GM23338 (cell line): ENCODE results near the gene C1orf21. TPM values are rescaled to one million over a fixed set of nuclear protein-coding genes. Genes with fewer than 3 reads are reported as not detected.

Experiments
- ATAC-seq: fragments of 200-7000 bp; cut with Tn5 transposase; 3 replicates; pipeline ENCODE4 v1.9.1; 2020
- DNase-seq: peaks from one replicate; pipeline ENCODE4 v3.0.0-alpha.2; 2015; ENCODE audit warnings: low spot score
- H2AFZ ChIP-seq: fragments of 200-600 bp; sonication (generic); 2 replicates; pipeline ENCODE4 v1.8.0; 2016; ENCODE audit warnings: antibody characterized with exemption, mild to moderate bottlenecking, moderate library complexity
- H3F3A ChIP-seq: fragments of 200-600 bp; sonication (generic); replicated peaks from 2 replicates; pipeline ENCODE4 v1.8.0; 2017; ENCODE audit warnings: antibody characterized with exemption, mixed run types, low read depth
- H3K27ac ChIP-seq: fragments of 200-600 bp; sonication (generic); 2 replicates; pipeline ENCODE4 v1.6.1; 2016; ENCODE audit warnings: low read depth
- H3K27me3 ChIP-seq: fragments of 200-600 bp; sonication (generic); 2 replicates; pipeline ENCODE4 v1.8.0; 2016; ENCODE audit warnings: mild to moderate bottlenecking, mixed run types, moderate library complexity; ENCODE audit not compliant: insufficient read depth
- H3K36me3 ChIP-seq: fragments of 200-600 bp; sonication (generic); 2 replicates; pipeline ENCODE4 v1.8.0; 2016; ENCODE audit warnings: mild to moderate bottlenecking; ENCODE audit not compliant: insufficient read depth
- H3K4me1 ChIP-seq: fragments of 200-600 bp; sonication (generic); 2 replicates; pipeline ENCODE4 v1.8.0; 2016; ENCODE audit warnings: mild to moderate bottlenecking, moderate library complexity; ENCODE audit not compliant: insufficient read depth
- H3K4me2 ChIP-seq: fragments of 200-600 bp; sonication (generic); 2 replicates; pipeline ENCODE4 v1.7.1; 2017; ENCODE audit warnings: mixed run types
- H3K4me3 ChIP-seq: fragments of 200-600 bp; sonication (generic); 2 replicates; pipeline ENCODE4 v1.6.1; 2016; ENCODE audit warnings: mixed run types
- H3K79me2 ChIP-seq: fragments of 200-600 bp; sonication (generic); replicated peaks from 2 replicates; pipeline ENCODE4 v1.8.0; 2017; ENCODE audit warnings: mild to moderate bottlenecking; ENCODE audit not compliant: insufficient read depth
- H3K9me2 ChIP-seq: fragments of 200-600 bp; sonication (generic); 2 replicates; pipeline ENCODE4 v1.8.0; 2017; ENCODE audit not compliant: insufficient read depth
- H4K20me1 ChIP-seq: fragments of 200-600 bp; sonication (generic); replicated peaks from 2 replicates; pipeline ENCODE4 v1.8.0; 2017; ENCODE audit warnings: mild to moderate bottlenecking; ENCODE audit not compliant: insufficient read depth
- H3K27ac Mint-ChIP-seq: 2 replicates; pipeline ENCODE4 v1.8.0; 2020; ENCODE audit warnings: inconsistent platforms, mild to moderate bottlenecking, moderate library complexity, mixed read lengths
- H3K27me3 Mint-ChIP-seq: 3 replicates; pipeline ENCODE4 v1.8.0; 2022; ENCODE audit warnings: low read depth, mild to moderate bottlenecking, moderate library complexity, mixed read lengths, inconsistent platforms; ENCODE audit not compliant: insufficient read depth, poor library complexity
- H3K36me3 Mint-ChIP-seq: 3 replicates; pipeline ENCODE4 v1.8.0; 2021; ENCODE audit warnings: low read depth, mild to moderate bottlenecking, inconsistent platforms, moderate library complexity, mixed read lengths
- H3K4me1 Mint-ChIP-seq: 3 replicates; pipeline ENCODE4 v1.8.0; 2020; ENCODE audit warnings: mild to moderate bottlenecking, inconsistent platforms, mixed read lengths
- H3K4me3 Mint-ChIP-seq: 3 replicates; pipeline ENCODE4 v1.8.0; 2021; ENCODE audit warnings: moderate library complexity, mild to moderate bottlenecking, inconsistent platforms, mixed read lengths
- H3K9me3 Mint-ChIP-seq: 3 replicates; pipeline ENCODE4 v1.8.0; 2020; ENCODE audit warnings: moderate library complexity, mild to moderate bottlenecking, inconsistent platforms, mixed read lengths
- CREB1 ChIP-seq: fragments of 250-450 bp; sonication (Bioruptor Pico); IDR thresholded peaks from 2 replicates; pipeline ENCODE4 v1.5.0; 2020; ENCODE audit warnings: low read depth, mild to moderate bottlenecking, moderate library complexity
- CTCF ChIP-seq, 2 experiments: fragments of 200-600 bp in 1 of 2; sonication (generic) in 1 of 2; conservative IDR thresholded peaks; 2 replicates each; pipeline versions ENCODE4 v1.5.1 to v1.6.1; 2016 to 2017; ENCODE audit warnings: antibody characterized with exemption in 2 of 2, low read depth in 2 of 2, mild to moderate bottlenecking in 2 of 2, moderate library complexity in 1 of 2
- ETS1 ChIP-seq: IDR thresholded peaks from 2 replicates; pipeline ENCODE4 v1.6.1; 2016; ENCODE audit warnings: antibody characterized with exemption
- EZH2 ChIP-seq: fragments of 200-600 bp; sonication (generic); IDR thresholded peaks from one replicate; pipeline ENCODE4 v1.8.0; 2017; ENCODE audit warnings: antibody characterized with exemption, mild to moderate bottlenecking, low read depth; ENCODE audit not compliant: unreplicated experiment
- EZH2phosphoT487 ChIP-seq: fragments of 200-600 bp; sonication (generic); IDR thresholded peaks from one replicate; pipeline ENCODE4 v1.8.1; 2018; ENCODE audit warnings: antibody characterized with exemption; ENCODE audit not compliant: unreplicated experiment
- JUNB ChIP-seq: IDR thresholded peaks from one replicate; pipeline ENCODE4 v1.6.1; 2016; ENCODE audit warnings: antibody characterized with exemption; ENCODE audit not compliant: unreplicated experiment
- NANOG ChIP-seq: IDR thresholded peaks from 2 replicates; pipeline ENCODE4 v1.6.1; 2016; ENCODE audit warnings: antibody characterized with exemption, borderline replicate concordance
- POLR2AphosphoS5 ChIP-seq: IDR thresholded peaks from 2 replicates; pipeline ENCODE4 v1.6.1; 2016; ENCODE audit warnings: antibody characterized with exemption, low read depth
- REST ChIP-seq: IDR thresholded peaks from one replicate; pipeline ENCODE4 v1.6.1; 2018; ENCODE audit warnings: antibody characterized with exemption; ENCODE audit not compliant: unreplicated experiment
- STAT1 ChIP-seq: IDR thresholded peaks from one replicate; pipeline ENCODE4 v1.6.1; 2016; ENCODE audit warnings: antibody characterized with exemption; ENCODE audit not compliant: unreplicated experiment
- ZNF114 ChIP-seq: fragments of 250-450 bp; sonication (Bioruptor Pico); IDR thresholded peaks from 2 replicates; pipeline ENCODE4 v1.5.0; 2020; ENCODE audit warnings: mild to moderate bottlenecking, moderate library complexity
- ZNF331 ChIP-seq: fragments of 250-450 bp; sonication (Bioruptor Pico); IDR thresholded peaks from 2 replicates; pipeline ENCODE4 v1.5.0; 2020; ENCODE audit warnings: low read depth, mild to moderate bottlenecking, moderate library complexity
- ZNF462 ChIP-seq: fragments of 250-450 bp; sonication (Bioruptor Pico); IDR thresholded peaks from 2 replicates; pipeline ENCODE4 v1.5.0; 2020; ENCODE audit warnings: mild to moderate bottlenecking, moderate library complexity
- polyA plus RNA-seq: library from polyadenylated mRNA; unstranded; fragments of >200 nt; fragmentation: Nextera tagmentation; extraction: Ambion mirVana; gene quantifications from 2 replicates; pipeline ENCODE4 v1.2.1, GENCODE V29; 2016
- total RNA-seq: library from RNA; depleted of rRNA; stranded (reverse); fragments of >200 nt; shearing (Covaris generic); gene quantifications from 2 replicates; pipeline ENCODE4 v1.2.3, GENCODE V29; 2014

C1orf21 gene
- total and polyA plus RNA-seq, 2 experiments from 2014 or later: 28.0 to 40.4 TPM

GRCh38 chr1:184507165-184507564 lies 120.3 kb downstream of the C1orf21 start:
- Histone ChIP-seq H2AFZ (no peak overlapping the region), H4K20me1 (no peaks in the 10 kb centered on the region), H3K79me2 (peaks cover 34% of the 10 kb centered on the region), H3K4me3 (no peak overlapping the region), H3K4me1 (peaks cover 19% of the 10 kb centered on the region), H3K4me2 (no peak overlapping the region), H3K9me2 (peaks cover 2% of the 10 kb centered on the region; the same call in 1 of the 2 replicates), H3F3A (no peaks in the 10 kb centered on the region), H3K36me3 (no peaks in the 10 kb centered on the region; the same call in 1 of the 2 replicates), H3K27ac (no peak overlapping the region), H3K27me3 (no peaks in the 10 kb centered on the region)
- no peaks in the 10 kb centered on the region for H3K9me3 Mint-ChIP-seq
- ATAC-seq (no peak), DNase-seq (no peak)
- H3K4me3 Mint-ChIP-seq: no peak overlapping the region
- TF ChIP-seq ZNF114 (CRISPR knock-in tag): no peak
- no peak for TF ChIP-seq NANOG
- no peak for TF ChIP-seq ZNF331 (CRISPR knock-in tag)
- no peak for TF ChIP-seq ETS1
- TF ChIP-seq POLR2AphosphoS5: no peak
- TF ChIP-seq EZH2phosphoT487: no peak
- TF ChIP-seq STAT1: no peak
- no peak for TF ChIP-seq CREB1 (CRISPR knock-in tag)
- no peak for TF ChIP-seq REST
- no peak for TF ChIP-seq CTCF (conservative IDR thresholded peaks at IDR 0.05; ENCODE audit: low read depth in 2 of 2)
- TF ChIP-seq ZNF462: no peak
- no peak for TF ChIP-seq JUNB
- TF ChIP-seq EZH2: no peak
- H3K36me3 Mint-ChIP-seq: no peaks in the 10 kb centered on the region; the same call in 2 of the 3 replicates
- H3K4me1 Mint-ChIP-seq: peaks cover 16% of the 10 kb centered on the region
- H3K27ac Mint-ChIP-seq: no peak overlapping the region
- no peaks in the 10 kb centered on the region for H3K27me3 Mint-ChIP-seq
